ENCODE data around the gene ARHGEF25.

ARHGEF25 gene

GRCh38 chr12:57577981-57578758, 33.1 kb upstream of the ARHGEF25 start:
- Histone ChIP-seq H3K36me3 (ENCODE audit: control insufficient read depth, insufficient read depth, low read length) (peaks cover 84% of the 10 kb centered on the region), H3K4me1 (ENCODE audit: control insufficient read depth, insufficient read depth, low read length) (no peaks in the 10 kb centered on the region), H3K9me3 (ENCODE audit: control insufficient read depth, insufficient read depth, low read length) (no peaks in the 10 kb centered on the region), H3K4me3 (ENCODE audit: low read depth, low read length) (no peak overlapping the region), H3K27ac (ENCODE audit: low read depth, low read length) (no peak overlapping the region), H3K9ac (ENCODE audit: low read depth, low read length) (no peak overlapping the region), H3K27me3 (ENCODE audit: control insufficient read depth, insufficient read depth, low read length) (no peaks in the 10 kb centered on the region)

DNA sequence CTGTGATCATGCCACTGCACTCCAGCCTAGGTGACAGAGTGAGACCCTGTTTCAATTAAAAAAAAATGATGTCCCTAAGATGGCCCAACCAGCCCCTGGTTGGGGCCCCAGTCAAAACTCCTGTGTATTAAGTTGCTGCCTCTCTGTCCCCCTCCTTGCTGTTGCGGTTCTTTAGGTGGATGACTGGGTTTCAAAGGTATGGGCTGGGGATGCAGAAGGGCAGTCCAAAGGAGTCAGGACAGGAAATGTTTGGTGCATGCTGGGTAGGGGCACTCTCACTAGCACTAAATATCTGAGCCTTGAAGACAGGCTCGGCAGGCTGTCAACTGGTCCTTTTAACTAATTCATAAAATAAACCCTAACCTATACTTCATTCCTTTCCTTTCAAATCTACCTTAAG, 32.2 kb upstream of the ARHGEF25 start:
- Histone ChIP-seq H3K27ac (ENCODE audit: low read depth, low read length) (no peak overlapping the region), H3K9me3 (ENCODE audit: control insufficient read depth, insufficient read depth, low read length) (no peaks in the 10 kb centered on the region), H3K4me1 (ENCODE audit: control insufficient read depth, insufficient read depth, low read length) (no peaks in the 10 kb centered on the region), H3K9ac (ENCODE audit: low read depth, low read length) (no peak overlapping the region), H3K4me3 (ENCODE audit: low read depth, low read length) (no peak overlapping the region), H3K36me3 (ENCODE audit: control insufficient read depth, insufficient read depth, low read length) (peaks cover 83% of the 10 kb centered on the region), H3K27me3 (ENCODE audit: control insufficient read depth, insufficient read depth, low read length) (no peaks in the 10 kb centered on the region)

GRCh38 chr12:57579677-57580465, 31.4 kb upstream of the ARHGEF25 start:
- no peak overlapping the region for H3K27ac ChIP-seq (ENCODE audit: low read depth, low read length)
- no peaks in the 10 kb centered on the region for H3K4me1 ChIP-seq (ENCODE audit: control insufficient read depth, insufficient read depth, low read length)
- no peaks in the 10 kb centered on the region for H3K27me3 ChIP-seq (ENCODE audit: control insufficient read depth, insufficient read depth, low read length)
- H3K4me3 ChIP-seq (ENCODE audit: low read depth, low read length), result no peak overlapping the region
- no peaks in the 10 kb centered on the region for H3K9me3 ChIP-seq (ENCODE audit: control insufficient read depth, insufficient read depth, low read length)
- H3K36me3 ChIP-seq (ENCODE audit: control insufficient read depth, insufficient read depth, low read length), result peaks cover 87% of the 10 kb centered on the region
- no peak overlapping the region for H3K9ac ChIP-seq (ENCODE audit: low read depth, low read length)

DNA sequence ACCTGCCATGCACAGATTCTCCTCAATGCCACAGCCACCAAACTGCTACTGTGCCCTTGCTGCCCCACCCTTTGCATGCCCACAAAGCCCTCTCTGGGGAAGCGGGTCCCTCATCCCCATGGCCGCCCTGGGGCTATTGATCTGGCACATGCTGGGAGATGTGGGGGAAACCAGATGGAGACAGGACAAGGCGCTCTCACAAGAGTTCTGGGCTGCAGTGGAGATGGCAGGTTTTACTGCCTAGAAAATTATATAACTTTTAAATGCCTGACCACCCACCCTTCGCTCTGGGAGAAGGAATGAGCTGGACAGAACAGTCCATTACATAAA, 30.8 kb upstream of the ARHGEF25 start:
- no peaks in the 10 kb centered on the region for H3K27me3 ChIP-seq (ENCODE audit: control insufficient read depth, insufficient read depth, low read length)
- no peak overlapping the region for H3K4me3 ChIP-seq (ENCODE audit: low read depth, low read length)
- H3K9ac ChIP-seq (ENCODE audit: low read depth, low read length), result no peak overlapping the region
- no peaks in the 10 kb centered on the region for H3K4me1 ChIP-seq (ENCODE audit: control insufficient read depth, insufficient read depth, low read length)
- H3K36me3 ChIP-seq (ENCODE audit: control insufficient read depth, insufficient read depth, low read length), result peaks cover 83% of the 10 kb centered on the region
- H3K9me3 ChIP-seq (ENCODE audit: control insufficient read depth, insufficient read depth, low read length), result no peaks in the 10 kb centered on the region
- H3K27ac ChIP-seq (ENCODE audit: low read depth, low read length), result no peak overlapping the region

GRCh38 chr12:57581802-57582201, 29.4 kb upstream of the ARHGEF25 start:
- H3K27ac ChIP-seq (ENCODE audit: low read depth, low read length), result no peak overlapping the region
- H3K27me3 ChIP-seq (ENCODE audit: control insufficient read depth, insufficient read depth, low read length), result no peaks in the 10 kb centered on the region
- H3K9ac ChIP-seq (ENCODE audit: low read depth, low read length), result no peak overlapping the region
- peaks cover 69% of the 10 kb centered on the region for H3K36me3 ChIP-seq (ENCODE audit: control insufficient read depth, insufficient read depth, low read length)
- H3K4me3 ChIP-seq (ENCODE audit: low read depth, low read length), result no peak overlapping the region
- no peaks in the 10 kb centered on the region for H3K4me1 ChIP-seq (ENCODE audit: control insufficient read depth, insufficient read depth, low read length)
- H3K9me3 ChIP-seq (ENCODE audit: control insufficient read depth, insufficient read depth, low read length), result no peaks in the 10 kb centered on the region

- H3K9me3 ChIP-seq (ENCODE audit: control insufficient read depth, insufficient read depth, low read length), result no peaks in the 10 kb centered on the region
- H3K4me3 ChIP-seq (ENCODE audit: low read depth, low read length), result no peak overlapping the region
- H3K27me3 ChIP-seq (ENCODE audit: control insufficient read depth, insufficient read depth, low read length), result no peaks in the 10 kb centered on the region
- H3K36me3 ChIP-seq (ENCODE audit: control insufficient read depth, insufficient read depth, low read length), result peaks cover 62% of the 10 kb centered on the region
- no peak overlapping the region for H3K27ac ChIP-seq (ENCODE audit: low read depth, low read length)
- no peaks in the 10 kb centered on the region for H3K4me1 ChIP-seq (ENCODE audit: control insufficient read depth, insufficient read depth, low read length)
- no peak overlapping the region for H3K9ac ChIP-seq (ENCODE audit: low read depth, low read length)
These were observed 28.8 kb upstream of the ARHGEF25 start for GRCh38 chr12:57582440-57582839.

DNA sequence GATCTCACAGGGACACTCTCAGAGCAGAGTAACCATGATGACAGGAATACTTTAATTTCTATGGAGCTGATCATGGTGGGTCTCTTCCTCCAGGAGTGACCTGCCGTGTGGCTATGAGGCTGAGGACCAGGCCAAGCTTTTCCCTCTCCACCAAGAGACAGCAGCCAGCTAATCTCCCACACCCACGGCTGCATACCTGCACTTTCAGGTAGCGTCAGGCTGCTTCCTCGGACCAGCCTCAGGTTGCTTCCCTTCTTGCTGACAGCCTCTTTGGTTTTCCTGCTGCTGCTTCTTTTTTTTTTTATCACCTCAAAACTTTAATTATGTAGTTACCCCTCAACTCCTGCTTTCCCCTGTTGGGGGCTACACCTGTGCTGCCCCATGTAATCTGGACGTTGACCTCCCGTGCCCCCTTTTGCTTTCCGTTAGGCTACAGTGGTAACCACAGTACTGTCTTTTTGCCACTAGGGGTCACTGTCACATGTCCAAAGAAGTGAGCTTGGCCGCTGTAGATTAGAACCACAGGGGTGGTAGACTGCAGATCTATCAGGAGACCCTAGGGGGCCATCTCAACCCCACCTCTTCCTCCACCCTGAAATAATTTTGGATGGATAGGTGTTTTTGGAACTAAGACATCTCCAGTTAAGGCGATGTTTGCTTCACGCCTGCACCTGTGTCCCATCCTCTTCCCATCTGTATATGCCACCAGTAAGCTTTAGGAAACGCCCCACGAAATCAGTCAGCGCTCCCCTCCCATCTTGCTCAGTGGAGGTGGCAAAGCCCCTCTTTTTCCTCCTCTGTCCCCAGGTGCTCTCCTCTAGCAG, 28.0 kb upstream of the ARHGEF25 start:
- Histone ChIP-seq H3K9me3 (ENCODE audit: control insufficient read depth, insufficient read depth, low read length) (no peaks in the 10 kb centered on the region), H3K9ac (ENCODE audit: low read depth, low read length) (no peak overlapping the region), H3K4me1 (ENCODE audit: control insufficient read depth, insufficient read depth, low read length) (no peaks in the 10 kb centered on the region), H3K27ac (ENCODE audit: low read depth, low read length) (no peak overlapping the region), H3K27me3 (ENCODE audit: control insufficient read depth, insufficient read depth, low read length) (peaks cover 2% of the 10 kb centered on the region; the same call in 1 of the 2 replicates), H3K36me3 (ENCODE audit: control insufficient read depth, insufficient read depth, low read length) (peaks cover 55% of the 10 kb centered on the region), H3K4me3 (ENCODE audit: low read depth, low read length) (no peak overlapping the region)

DNA sequence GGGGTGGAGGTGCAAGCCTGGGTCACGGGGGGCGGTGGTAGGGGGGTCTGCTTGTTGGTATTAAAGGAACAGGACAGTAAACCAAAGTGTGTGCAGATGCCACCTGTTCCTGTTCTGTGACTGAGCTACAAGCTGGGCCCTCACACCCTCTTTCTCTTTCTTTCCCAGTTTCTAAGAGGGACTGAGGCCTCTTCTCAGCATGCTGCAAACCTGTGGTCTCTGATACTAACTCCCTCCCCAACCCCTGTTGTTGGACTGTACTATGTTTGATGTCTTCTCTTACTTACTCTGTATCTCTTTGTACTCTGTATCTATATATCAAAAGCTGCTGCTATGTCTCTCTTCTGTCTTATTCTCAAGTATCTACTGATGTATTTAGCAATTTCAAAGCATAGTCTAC, 27.2 kb upstream of the ARHGEF25 start:
- Histone ChIP-seq H3K9ac (ENCODE audit: low read depth, low read length) (no peak overlapping the region), H3K36me3 (ENCODE audit: control insufficient read depth, insufficient read depth, low read length) (peaks cover 46% of the 10 kb centered on the region), H3K4me1 (ENCODE audit: control insufficient read depth, insufficient read depth, low read length) (no peaks in the 10 kb centered on the region), H3K27me3 (ENCODE audit: control insufficient read depth, insufficient read depth, low read length) (peaks cover 2% of the 10 kb centered on the region; the same call in 1 of the 2 replicates), H3K9me3 (ENCODE audit: control insufficient read depth, insufficient read depth, low read length) (no peaks in the 10 kb centered on the region), H3K27ac (ENCODE audit: low read depth, low read length) (no peak overlapping the region), H3K4me3 (ENCODE audit: low read depth, low read length) (no peak overlapping the region)

- peaks cover 40% of the 10 kb centered on the region for H3K36me3 ChIP-seq (ENCODE audit: control insufficient read depth, insufficient read depth, low read length)
These were observed 26.5 kb upstream of the ARHGEF25 start for GRCh38 chr12:57584690-57585089.

GRCh38 chr12:57585156-57585555, 26.1 kb upstream of the ARHGEF25 start:
- no peaks in the 10 kb centered on the region for H3K4me1 ChIP-seq (ENCODE audit: control insufficient read depth, insufficient read depth, low read length)
- no peak overlapping the region for H3K27ac ChIP-seq (ENCODE audit: low read depth, low read length)
- peaks cover 35% of the 10 kb centered on the region for H3K36me3 ChIP-seq (ENCODE audit: control insufficient read depth, insufficient read depth, low read length)
- H3K4me3 ChIP-seq (ENCODE audit: low read depth, low read length), result no peak overlapping the region
- no peak overlapping the region for H3K9ac ChIP-seq (ENCODE audit: low read depth, low read length)
- no peaks in the 10 kb centered on the region for H3K9me3 ChIP-seq (ENCODE audit: control insufficient read depth, insufficient read depth, low read length)
- peaks cover 2% of the 10 kb centered on the region; the same call in 1 of the 2 replicates for H3K27me3 ChIP-seq (ENCODE audit: control insufficient read depth, insufficient read depth, low read length)

More at GRCh38 chr12:57584690-57585089, 26.5 kb upstream of the ARHGEF25 start:
- Histone ChIP-seq H3K4me3 (ENCODE audit: low read depth, low read length) (no peak overlapping the region), H3K27me3 (ENCODE audit: control insufficient read depth, insufficient read depth, low read length) (peaks cover 2% of the 10 kb centered on the region; the same call in 1 of the 2 replicates), H3K9ac (ENCODE audit: low read depth, low read length) (no peak overlapping the region), H3K27ac (ENCODE audit: low read depth, low read length) (no peak overlapping the region), H3K9me3 (ENCODE audit: control insufficient read depth, insufficient read depth, low read length) (no peaks in the 10 kb centered on the region), H3K4me1 (ENCODE audit: control insufficient read depth, insufficient read depth, low read length) (no peaks in the 10 kb centered on the region)

Data from HUES48 (cell line).